ENCODE measurements around the gene TUBB. TPM values are rescaled to one million over a fixed set of nuclear protein-coding genes. Genes with fewer than 3 reads are reported as not detected.
"Not testable (repeated sequence)": the region's sequence is repeated elsewhere in the genome, so short reads cannot be mapped to it uniquely, and the experiment has no call there.

Gene TUBB
- total RNA-seq, 2 experiments from 2014 or later: 1,244 to 1,346 TPM

GRCh38 chr6:30716879-30717128 is 3.3 kb upstream of the TUBB start:
- H3K9me2 ChIP-seq (ENCODE audit: insufficient read depth, low read length): no peaks in the 10 kb centered on the region
- H3K9me3 ChIP-seq (ENCODE audit: low read length): no peaks in the 10 kb centered on the region
- CTCF ChIA-PET (ENCODE audit: unreplicated experiment): interaction anchor here (0.8 to 1.7 kb wide), 3 partner anchors 13 to 36 kb away, joined by 3 to 5 read pairs (median 5); no protein-coding TSS in a partner anchor
- H3K4me2 ChIP-seq (ENCODE audit: low read length): peak overlapping the region; percentile 96
- no peak for DNase-seq (ENCODE audit: low spot score)
- BruUV-seq (replicated peaks): TSS peak; percentile 46
- peak overlapping the region; percentile 97 for H3K27ac ChIP-seq (ENCODE audit: low read depth, low read length, poor library complexity, severe bottlenecking)
- intact Hi-C loops (cut with micrococcal nuclease; ENCODE audit: unreplicated experiment): loop anchor here (1.0 kb wide), 3 partner anchors 25 to 100 kb away; partner anchors contain the start of genes FLOT1, MRPS18B and PPP1R10
- H3K36me3 ChIP-seq (ENCODE audit: insufficient read depth, low read length): peaks cover 55% of the 10 kb centered on the region
- H3K4me1 ChIP-seq (ENCODE audit: insufficient read depth, low read length, poor library complexity, severe bottlenecking): peaks cover 49% of the 10 kb centered on the region
- TF ChIP-seq EZH2phosphoT487 (IDR thresholded peaks at IDR 0.05; ENCODE audit: borderline replicate concordance, low read depth, low read length) (no peak), CTCF (conservative IDR thresholded peaks at IDR 0.05; ENCODE audit: low read length) (no peak)
- no peaks in the 10 kb centered on the region for H4K20me1 ChIP-seq (ENCODE audit: insufficient read depth, low read length)
- H3K79me2 ChIP-seq (ENCODE audit: insufficient read depth, low read depth, low read length): peaks cover 54% of the 10 kb centered on the region
- peak overlapping the region; percentile 91 for H3K4me3 ChIP-seq (ENCODE audit: low read depth, low read length, poor library complexity, severe bottlenecking)
- no peak overlapping the region for H2AFZ ChIP-seq (ENCODE audit: low read length)
- POLR2A ChIA-PET: interaction anchor here (0.7 to 6.0 kb wide), 7 partner anchors 20 to 102 kb away, joined by 3 to 71 read pairs (median 4); partner anchors contain the start of genes FLOT1, MRPS18B and NRM

- Histone ChIP-seq H3K36me3 (ENCODE audit: insufficient read depth, low read length) (peaks cover 55% of the 10 kb centered on the region), H2AFZ (ENCODE audit: low read length) (peak within 1 kb of the TSS; percentile 38; the same call in 1 of the 2 replicates), H3K27ac (ENCODE audit: low read depth, low read length, poor library complexity, severe bottlenecking) (peak within 1 kb of the TSS; percentile 97), H3K4me2 (ENCODE audit: low read length) (peak within 1 kb of the TSS; percentile 98), H4K20me1 (ENCODE audit: insufficient read depth, low read length) (no peaks in the 10 kb centered on the region), H3K4me3 (ENCODE audit: low read depth, low read length, poor library complexity, severe bottlenecking) (peak within 1 kb of the TSS; percentile 91), H3K4me1 (ENCODE audit: insufficient read depth, low read length, poor library complexity, severe bottlenecking) (peaks cover 44% of the 10 kb centered on the region), H3K79me2 (ENCODE audit: insufficient read depth, low read depth, low read length) (peaks cover 59% of the 10 kb centered on the region), H3K9me2 (ENCODE audit: insufficient read depth, low read length) (no peaks in the 10 kb centered on the region), H3K9me3 (ENCODE audit: low read length) (no peaks in the 10 kb centered on the region)
- no TSS peak for BruUV-seq (replicated peaks)
- intact Hi-C loops (cut with micrococcal nuclease; ENCODE audit: unreplicated experiment): loop anchor here (1.0 kb wide), 3 partner anchors 25 to 100 kb away; partner anchors contain the start of genes FLOT1, MRPS18B and PPP1R10
- no peak for TF ChIP-seq EZH2phosphoT487 (IDR thresholded peaks at IDR 0.05; ENCODE audit: borderline replicate concordance, low read depth, low read length)
- no peak; the same call in 1 of the 2 replicates for TF ChIP-seq CTCF (conservative IDR thresholded peaks at IDR 0.05; ENCODE audit: low read length)
- POLR2A ChIA-PET: interaction anchor here (0.7 to 6.0 kb wide), 7 partner anchors 21 to 102 kb away, joined by 3 to 71 read pairs (median 4); partner anchors contain the start of genes FLOT1, MRPS18B and NRM
- CTCF ChIA-PET (ENCODE audit: unreplicated experiment): interaction anchor here (0.6 to 1.7 kb wide), 5 partner anchors 13 to 1851 kb away, joined by 3 to 5 read pairs (median 3); no protein-coding TSS in a partner anchor
- peak; percentile 100 for DNase-seq (ENCODE audit: low spot score)
Measured at GRCh38 chr6:30717129-30717844, 2.9 kb upstream of the TUBB start, which contains the start of gene MDC1. Gene MDC1 (minus strand): TSS chr6:30717281. CDS start chr6:30715175, 2,106 bp downstream.

- Histone ChIP-seq H3K4me1 (ENCODE audit: insufficient read depth, low read length, poor library complexity, severe bottlenecking) (peaks cover 47% of the 10 kb centered on the region), H3K36me3 (ENCODE audit: insufficient read depth, low read length) (peaks cover 55% of the 10 kb centered on the region), H3K79me2 (ENCODE audit: insufficient read depth, low read depth, low read length) (peaks cover 66% of the 10 kb centered on the region), H3K27ac (ENCODE audit: low read depth, low read length, poor library complexity, severe bottlenecking) (peak overlapping the region; percentile 97), H3K4me2 (ENCODE audit: low read length) (peak overlapping the region; percentile 98), H3K4me3 (ENCODE audit: low read depth, low read length, poor library complexity, severe bottlenecking) (peak overlapping the region; percentile 91)
- POLR2A ChIA-PET: interaction anchor here (0.9 to 6.0 kb wide), 7 partner anchors 28 to 103 kb away, joined by 4 to 71 read pairs (median 7); partner anchors contain the start of genes MRPS18B and NRM
- H4K20me1 ChIP-seq (ENCODE audit: insufficient read depth, low read length); H2AFZ ChIP-seq (ENCODE audit: low read length); H3K9me2 ChIP-seq (ENCODE audit: insufficient read depth, low read length); H3K9me3 ChIP-seq (ENCODE audit: low read length): not testable (repeated sequence)
- DNase-seq (ENCODE audit: low spot score): peak; percentile 28
- TSS peak; percentile 79 for BruUV-seq (replicated peaks)
- intact Hi-C loops (cut with micrococcal nuclease; ENCODE audit: unreplicated experiment): loop anchor here (1.0 kb wide), 3 partner anchors 24 to 101 kb away; partner anchors contain the start of genes FLOT1, MRPS18B and PPP1R10
- CTCF ChIA-PET (ENCODE audit: unreplicated experiment): interaction anchor here (0.6 to 1.7 kb wide), 4 partner anchors 12 to 38 kb away, joined by 3 to 5 read pairs (median 4); no protein-coding TSS in a partner anchor
Measured at GRCh38 chr6:30717845-30718720, 2.1 kb upstream of the TUBB start.

Data from OCI-LY7 (cell line).